ENCODE data around the gene CPEB4.

GRCh38 chr5:173928871-173929574 is 40.9 kb downstream of the CPEB4 start:
- TF ChIP-seq CTCF (IDR thresholded peaks at IDR 0.05; ENCODE audit: low read depth, low read length) (no peak), EZH2phosphoT487 (IDR thresholded peaks at IDR 0.05; ENCODE audit: low read depth) (no peak)

All from OCI-LY3 (cell line).